ENCODE results near the gene VASH1.

- TF ChIP-seq CTCF (IDR thresholded peaks at IDR 0.05) (no peak), POLR2A (IDR thresholded peaks at IDR 0.05) (no peak)
Observed at GRCh38 chr14:76715101-76715500, 46.2 kb upstream of the VASH1 start.
